Spleen (tissue), 11 donors: Measurements from ENCODE around the gene CCZ1B. TPM values are rescaled to one million over a fixed set of nuclear protein-coding genes. Genes with fewer than 3 reads are reported as not detected.
"Not testable (repeated sequence)": the region's sequence is repeated elsewhere in the genome, so short reads cannot be mapped to it uniquely, and the experiment has no call there.

Source experiments
- DNase-seq: peaks from one replicate; pipeline ENCODE4 v3.0.0-alpha.2; 2020
- H3K27ac ChIP-seq, 8 donors: fragments of 200-600 bp; sonication (generic) in 7 of 8; 1 replicate in 4 of 8; 2 replicates in 4 of 8; pipeline versions ENCODE4 v1.5.0 to v1.8.0; 2016 to 2021; ENCODE audit warnings: inconsistent platforms in 4 of 8, mild to moderate bottlenecking in 4 of 8, moderate library complexity in 1 of 8
- H3K27me3 ChIP-seq, 7 donors: fragments of 200-600 bp; sonication (generic) in 6 of 7; replicated peaks in 1 of 7; 1 replicate in 4 of 7; 2 replicates in 3 of 7; pipeline versions ENCODE4 v1.5.0 to v1.8.0; 2016 to 2021; ENCODE audit warnings: inconsistent platforms in 3 of 7, mild to moderate bottlenecking in 1 of 7
- H3K36me3 ChIP-seq, 6 donors: fragments of 200-600 bp; sonication (generic) in 5 of 6; 1 replicate in 4 of 6; 2 replicates in 2 of 6; pipeline versions ENCODE4 v1.5.0 to v1.8.0; 2016 to 2021; ENCODE audit warnings: inconsistent platforms in 2 of 6
- H3K4me1 ChIP-seq, 6 donors: fragments of 200-600 bp; sonication (generic) in 5 of 6; 1 replicate in 3 of 6; 2 replicates in 3 of 6; pipeline versions ENCODE4 v1.5.0 to v1.8.0; 2016 to 2021; ENCODE audit warnings: inconsistent platforms in 3 of 6
- H3K4me3 ChIP-seq, 8 donors: fragments of 200-600 bp; sonication (generic) in 7 of 8; 1 replicate in 4 of 8; 2 replicates in 4 of 8; pipeline versions ENCODE4 v1.5.0 to v1.8.0; 2016 to 2021; ENCODE audit warnings: inconsistent platforms in 4 of 8, mild to moderate bottlenecking in 4 of 8, moderate library complexity in 2 of 8
- H3K9me3 ChIP-seq, 8 donors: fragments of 200-600 bp; sonication (generic) in 7 of 8; 1 replicate in 4 of 8; 2 replicates in 4 of 8; pipeline versions ENCODE4 v1.5.0 to v1.8.0; 2016 to 2021; ENCODE audit warnings: inconsistent platforms in 4 of 8
- POLR2AphosphoS5 ChIP-seq, 3 donors: sonication (generic); formaldehyde crosslinking; IDR thresholded peaks; one replicate each; pipeline ENCODE4 v1.5.1; 2017; ENCODE audit warnings: antibody characterized with exemption in 3 of 3
- WGBS, 5 donors: extraction: QIAGEN DNeasy Blood & Tissue Kit in 3 of 5; methylation state at CpG; one replicate each; pipeline versions ENCODE4 v1.1.5 to v1.1.7; 2013 to 2018; 5-methylcytosine and 5-hydroxymethylcytosine counted together
- intact Hi-C: fragments of 100-400 bp; cut with DNase I; formaldehyde crosslinking; loops from one replicate; pipeline ENCODE4 v1.15.0; 2023; ENCODE audit warnings: low total_unique reads
- polyA plus RNA-seq, 3 donors: library from polyadenylated mRNA; stranded (reverse); fragments of 200-250 nt; gene quantifications; one replicate each; pipeline ENCODE4 v1.2.1, GENCODE V29; 2013
- total RNA-seq, 7 donors: library from RNA; depleted of rRNA in 3 of 7; stranded (reverse); fragments of >200 nt in 3 of 7; fragmentation: NEBNext Ultra II Directional in 4 of 7; extraction: Animal tissue kit (Norgen Biotek cat#: 25700) in 4 of 7; gene quantifications; one replicate each; pipeline versions ENCODE4 v1.1.0 to v1.2.1, GENCODE V29; 2016 to 2021
- donor health status: healthy with polysubstance abuse.
- donor health status: DM: no; HTN: no; CAD: no; lungs with moderate emphysema.
- donor health status: DM: no; HTN: no; CAD: no.
- donor health status: Bipolar disorder and iron deficiency.
- donor health status: healthy.
- donor health status: DM: no; HTN: no; CAD: no.
- donor health status: DM: yes; HTN: yes; CAD: no.

CCZ1B gene
- total and polyA plus RNA-seq, 10 donors: 26.7 to 103 (median 68.2) TPM

- H3K27me3 ChIP-seq, H3K27ac ChIP-seq, intact Hi-C loops, H3K4me3 ChIP-seq, H3K4me1 ChIP-seq, H3K9me3 ChIP-seq, DNase-seq, H3K36me3 ChIP-seq: not testable (repeated sequence)
- peak in 2 of 3 donors; percentile 21 to 27 for TF ChIP-seq POLR2AphosphoS5 (IDR thresholded peaks at IDR 0.05)
- WGBS, 5 donors: 69 to 77% (median 74%) methylated on average over 5 to 9 of the region's 15 CpGs
These were observed 33.8 kb downstream of the CCZ1B start for GRCh38 chr7:6792113-6792872.

GRCh38 chr7:6789353-6789752 is 36.7 kb downstream of the CCZ1B start:
- H3K4me3 ChIP-seq, H3K9me3 ChIP-seq, DNase-seq, H3K36me3 ChIP-seq, intact Hi-C loops, H3K27ac ChIP-seq, H3K4me1 ChIP-seq, H3K27me3 ChIP-seq: not testable (repeated sequence)
- no CpG with 5 or more reads among the region's 13 CpGs for WGBS, 5 donors

DNA sequence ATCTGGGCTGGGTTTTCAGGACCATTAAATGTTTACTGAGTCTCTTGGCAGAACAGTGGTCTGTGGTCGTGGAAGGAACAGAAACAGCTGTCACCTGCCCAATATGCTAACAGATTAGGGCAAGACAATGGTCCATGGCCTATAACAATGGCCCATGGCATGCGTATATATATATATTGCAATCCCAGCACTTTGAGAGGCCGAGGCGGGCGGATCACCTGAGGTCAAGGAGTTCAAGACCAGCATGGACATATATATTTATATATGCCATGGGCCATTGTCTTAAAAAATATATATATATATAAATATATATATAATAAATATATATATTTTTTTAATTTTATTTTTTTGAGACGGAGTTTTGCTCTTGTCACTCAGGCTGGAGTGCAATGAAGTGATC is 44.5 kb downstream of the CCZ1B start:
- H3K4me3 ChIP-seq, H3K4me1 ChIP-seq, H3K36me3 ChIP-seq, DNase-seq, H3K27ac ChIP-seq, H3K27me3 ChIP-seq, intact Hi-C loops, H3K9me3 ChIP-seq: not testable (repeated sequence)
- 82 to 92% (median 86%) methylated on average over 6 of the region's 6 CpGs for WGBS, 5 donors

GRCh38 chr7:6761186-6761585 is 64.9 kb downstream of the CCZ1B start:
- H3K4me3 ChIP-seq, H3K36me3 ChIP-seq, intact Hi-C loops, DNase-seq, H3K27ac ChIP-seq, H3K27me3 ChIP-seq, H3K9me3 ChIP-seq, H3K4me1 ChIP-seq: not testable (repeated sequence)
- WGBS, 5 donors: 51 to 91% (median 83%) methylated on average over 5 to 8 of the region's 12 CpGs; no CpG with 5 or more reads in 2 of the 5 donors

GRCh38 chr7:6753964-6754363 is 72.1 kb downstream of the CCZ1B start, which contains the start of gene RSPH10B2:
TSS of gene RSPH10B2 (plus strand) at chr7:6754103. CDS start at chr7:6757678, 3,575 bp downstream.
- peak; percentile 70 for DNase-seq
- H3K9me3 ChIP-seq, H3K4me1 ChIP-seq, H3K4me3 ChIP-seq, H3K27me3 ChIP-seq, intact Hi-C loops: not testable (repeated sequence)
- peak within 1 kb of the TSS in 1 of 8 donors; percentile 68 for H3K27ac ChIP-seq
- H3K36me3 ChIP-seq: peaks cover 0 to 10% (median 5%) of the 10 kb centered on the region in 6 donors
- 13 to 43% (median 35%) methylated on average over 5 to 23 of the region's 38 CpGs; no CpG with 5 or more reads in 1 of the 5 donors for WGBS, 5 donors

GRCh38 chr7:6750173-6750572 is 75.9 kb downstream of the CCZ1B start:
- WGBS, 5 donors: 94 to 97% (median 95%) methylated on average over 3 to 6 of the region's 6 CpGs
- intact Hi-C loops, H3K27me3 ChIP-seq, H3K27ac ChIP-seq, H3K4me1 ChIP-seq, DNase-seq, H3K9me3 ChIP-seq, H3K4me3 ChIP-seq: not testable (repeated sequence)
- H3K36me3 ChIP-seq: peaks cover 0 to 35% (median 19%) of the 10 kb centered on the region in 6 donors

GRCh38 chr7:6749335-6749734 is 76.7 kb downstream of the CCZ1B start:
- H3K27me3 ChIP-seq, intact Hi-C loops, H3K4me1 ChIP-seq, H3K4me3 ChIP-seq, H3K9me3 ChIP-seq, H3K27ac ChIP-seq, DNase-seq: not testable (repeated sequence)
- H3K36me3 ChIP-seq: peaks cover 0 to 40% (median 19%) of the 10 kb centered on the region in 6 donors
- 92 to 98% (median 96%) methylated on average over 5 to 8 of the region's 12 CpGs for WGBS, 5 donors

Other genes with a start within 250 kb of the CCZ1B start
- gene ZDHHC4, start 248.8 kb downstream of the CCZ1B start, total RNA-seq: 10 to 100 TPM; 30.9 to 46.4 (median 40.4) TPM
- 10 to 100 TPM; 26.6 to 37.2 (median 32.3) TPM for gene ZDHHC4, start 248.8 kb downstream of the CCZ1B start, polyA plus RNA-seq
- 10 to 100 TPM; 29.8 to 43.9 (median 37.8) TPM for gene INTS15, start 236.3 kb downstream of the CCZ1B start, total RNA-seq
- 10 to 100 TPM; 14.3 to 31.5 (median 27.2) TPM for gene INTS15, start 236.3 kb downstream of the CCZ1B start, polyA plus RNA-seq
- gene ZNF853, start 210.7 kb downstream of the CCZ1B start, total RNA-seq: 10 to 100 TPM in 1 of 7 donors, 1 to 10 TPM in 6; 3.7 to 10.1 (median 5.8) TPM
- 1 to 10 TPM; 1.3 to 2.3 (median 1.5) TPM for gene ZNF853, start 210.7 kb downstream of the CCZ1B start, polyA plus RNA-seq
- 10 to 100 TPM; 34.6 to 60.5 (median 45.6) TPM for gene ZNF316, start 189.0 kb downstream of the CCZ1B start, total RNA-seq
- 10 to 100 TPM in 2 of 3 donors, 1 to 10 TPM in 1; 9.5 to 44.0 (median 14.1) TPM for gene ZNF316, start 189.0 kb downstream of the CCZ1B start, polyA plus RNA-seq
- 10 to 100 TPM; 29.0 to 43.2 (median 30.6) TPM for gene ZNF12, start 119.3 kb downstream of the CCZ1B start, total RNA-seq
- gene ZNF12, start 119.3 kb downstream of the CCZ1B start, polyA plus RNA-seq: 10 to 100 TPM in 2 of 3 donors, 1 to 10 TPM in 1; 9.7 to 16.2 (median 12.9) TPM
- gene RSPH10B2, start 72.2 kb downstream of the CCZ1B start, total RNA-seq: 1 to 10 TPM in 4 of 7 donors, under 1 TPM in 2, not detected in 1; 0.50 to 2.2 (median 1.5) TPM
- gene RSPH10B2, start 72.2 kb downstream of the CCZ1B start, polyA plus RNA-seq: under 1 TPM; 0.06 to 0.70 (median 0.22) TPM